Dedifferentiated amniotic fluid mesenchymal stem cell (primary cell): ENCODE data around the gene TP73.
A peak's percentile ranks its signal among the peaks of the same experiment; 100 is the strongest.

Source experiments
- DNase-seq: peaks from one replicate; pipeline ENCODE4 v3.0.0-alpha.2; 2016; ENCODE audit errors: extremely low spot score

Gene TP73

DNA sequence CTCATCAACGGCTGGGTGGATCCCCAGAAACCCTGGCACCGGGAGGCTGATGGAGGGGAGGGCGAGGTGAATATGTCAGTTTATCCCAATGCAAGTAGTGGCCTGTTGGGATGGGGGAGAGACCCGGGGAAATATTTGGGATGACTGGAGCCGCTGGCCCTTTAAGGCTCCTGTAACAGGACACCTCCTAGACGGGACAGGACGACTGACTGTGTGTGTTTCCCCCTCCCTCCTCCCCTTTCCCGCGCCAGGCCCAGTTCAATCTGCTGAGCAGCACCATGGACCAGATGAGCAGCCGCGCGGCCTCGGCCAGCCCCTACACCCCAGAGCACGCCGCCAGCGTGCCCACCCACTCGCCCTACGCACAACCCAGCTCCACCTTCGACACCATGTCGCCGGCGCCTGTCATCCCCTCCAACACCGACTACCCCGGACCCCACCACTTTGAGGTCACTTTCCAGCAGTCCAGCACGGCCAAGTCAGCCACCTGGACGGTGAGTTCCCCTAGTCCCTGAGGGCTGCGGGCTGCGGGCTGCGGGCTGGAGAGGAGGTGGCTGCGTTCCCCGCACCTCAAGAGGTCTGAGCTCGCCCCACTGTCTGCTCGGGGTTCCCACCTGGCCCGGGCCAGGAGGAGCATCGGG, 55.1 kb downstream of the TP73 start:
- DNase-seq: no peak

DNA sequence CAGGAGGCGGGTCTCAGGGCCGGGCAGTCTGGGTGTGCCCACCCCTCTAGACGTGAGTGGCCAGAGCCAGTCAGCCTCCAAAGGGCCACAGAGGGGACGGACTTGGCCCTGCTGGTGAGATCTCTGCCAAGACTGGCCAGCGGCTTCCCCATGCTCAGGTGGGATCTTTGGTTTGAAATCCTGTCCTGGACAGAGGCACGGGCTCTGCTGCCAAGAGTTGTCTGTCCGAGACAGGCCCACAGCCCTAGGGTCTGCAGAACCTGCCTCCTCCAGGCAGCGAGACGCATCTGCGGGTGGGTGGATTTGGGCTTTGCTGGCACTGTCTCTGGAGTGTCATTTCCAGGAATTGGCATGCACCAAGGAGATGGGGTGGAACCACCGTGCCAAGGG, 55.6 kb downstream of the TP73 start:
- no peak for DNase-seq

DNA sequence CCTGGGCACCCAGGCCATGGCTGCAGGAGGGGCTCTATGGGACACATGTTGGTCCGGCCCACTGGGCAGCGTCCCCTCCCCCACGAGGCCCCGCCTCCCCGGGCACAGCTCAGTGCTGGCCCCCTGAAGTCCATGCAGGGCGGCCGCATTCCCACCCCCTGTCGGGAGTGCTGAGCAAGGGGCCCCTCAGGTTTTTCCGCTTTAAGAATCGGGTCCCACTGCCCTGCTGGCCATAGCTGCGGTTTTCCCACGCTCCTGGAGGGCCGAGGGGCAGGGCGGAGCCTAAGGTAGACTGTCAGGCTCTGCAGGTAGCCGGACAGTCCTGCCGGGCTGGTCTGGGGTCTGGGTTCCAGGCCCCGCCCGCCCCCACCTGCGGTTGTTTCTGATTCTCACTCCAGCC, 56.5 kb downstream of the TP73 start:
- DNase-seq: no peak

DNA sequence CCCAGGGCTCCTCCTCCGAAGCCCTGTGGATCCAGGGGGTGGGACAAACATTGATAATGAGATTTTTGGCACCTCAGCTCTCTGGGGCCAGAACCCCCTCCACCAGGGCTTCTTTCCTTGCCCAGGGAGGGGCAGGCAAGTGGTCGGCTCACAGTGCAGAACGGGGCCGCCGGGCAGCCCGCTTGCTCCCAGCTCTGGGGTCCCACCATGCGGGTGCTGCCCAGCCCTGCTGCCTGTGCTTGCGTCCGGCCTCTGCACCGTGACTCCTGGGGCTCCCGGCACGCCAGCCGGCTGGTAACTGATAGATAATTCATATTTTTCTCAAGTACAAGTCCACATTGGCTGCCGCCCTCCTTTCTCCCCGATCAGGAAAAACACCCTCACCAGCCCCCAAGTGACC, 57.9 kb downstream of the TP73 start:
- no peak for DNase-seq

DNA sequence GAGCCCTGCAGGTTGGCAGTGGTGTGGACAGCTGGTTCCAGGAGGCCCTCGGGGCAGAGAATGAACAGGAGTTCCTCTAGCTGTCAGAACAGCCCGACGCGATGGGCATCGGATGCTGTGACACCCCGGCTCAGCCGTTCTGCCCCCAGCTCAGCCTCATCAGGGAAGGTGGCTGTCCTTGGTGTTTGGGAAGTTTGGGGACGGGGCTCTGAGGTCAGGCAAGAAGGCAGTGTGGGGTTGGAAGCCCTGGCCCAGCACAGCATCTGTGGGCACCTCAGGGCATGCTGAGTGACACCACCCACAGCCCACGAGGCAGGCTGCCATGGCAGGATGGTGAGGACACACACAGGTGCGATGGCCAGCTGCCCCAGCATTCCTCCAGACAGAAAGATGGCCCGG, 59.1 kb downstream of the TP73 start:
- no peak for DNase-seq

DNA sequence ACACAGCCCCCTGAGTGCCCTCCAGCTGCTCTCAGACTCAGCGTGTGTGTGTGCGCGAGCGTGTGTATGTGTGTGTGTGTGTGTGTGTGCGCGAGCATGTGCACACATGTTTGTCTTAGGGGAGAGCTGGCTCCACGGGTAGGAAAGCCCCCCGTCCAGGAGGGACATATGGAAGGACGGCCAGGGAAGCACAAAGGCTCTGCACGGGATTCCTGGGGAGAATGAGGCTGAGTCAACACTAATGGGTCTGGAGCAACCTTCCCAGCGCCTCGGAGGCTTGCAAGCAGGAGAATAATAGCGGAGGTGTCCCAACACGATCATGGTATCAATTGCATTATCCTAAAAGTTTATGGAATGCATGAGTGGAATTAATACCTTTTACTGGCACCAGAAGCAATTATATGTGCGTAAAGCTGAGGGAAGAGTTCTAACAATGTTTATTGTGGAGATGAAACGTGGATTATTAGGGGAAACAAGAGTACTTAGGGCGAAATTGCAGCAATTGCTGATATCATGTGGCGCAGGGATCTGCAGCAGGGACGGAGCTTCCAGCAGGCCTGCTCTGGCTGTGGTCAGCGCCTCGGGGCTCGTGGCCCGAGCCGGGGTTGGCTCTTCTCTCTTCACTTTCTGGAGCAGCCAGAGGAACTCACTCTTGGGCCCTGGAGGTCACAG, 59.6 kb downstream of the TP73 start:
- no peak for DNase-seq

DNA sequence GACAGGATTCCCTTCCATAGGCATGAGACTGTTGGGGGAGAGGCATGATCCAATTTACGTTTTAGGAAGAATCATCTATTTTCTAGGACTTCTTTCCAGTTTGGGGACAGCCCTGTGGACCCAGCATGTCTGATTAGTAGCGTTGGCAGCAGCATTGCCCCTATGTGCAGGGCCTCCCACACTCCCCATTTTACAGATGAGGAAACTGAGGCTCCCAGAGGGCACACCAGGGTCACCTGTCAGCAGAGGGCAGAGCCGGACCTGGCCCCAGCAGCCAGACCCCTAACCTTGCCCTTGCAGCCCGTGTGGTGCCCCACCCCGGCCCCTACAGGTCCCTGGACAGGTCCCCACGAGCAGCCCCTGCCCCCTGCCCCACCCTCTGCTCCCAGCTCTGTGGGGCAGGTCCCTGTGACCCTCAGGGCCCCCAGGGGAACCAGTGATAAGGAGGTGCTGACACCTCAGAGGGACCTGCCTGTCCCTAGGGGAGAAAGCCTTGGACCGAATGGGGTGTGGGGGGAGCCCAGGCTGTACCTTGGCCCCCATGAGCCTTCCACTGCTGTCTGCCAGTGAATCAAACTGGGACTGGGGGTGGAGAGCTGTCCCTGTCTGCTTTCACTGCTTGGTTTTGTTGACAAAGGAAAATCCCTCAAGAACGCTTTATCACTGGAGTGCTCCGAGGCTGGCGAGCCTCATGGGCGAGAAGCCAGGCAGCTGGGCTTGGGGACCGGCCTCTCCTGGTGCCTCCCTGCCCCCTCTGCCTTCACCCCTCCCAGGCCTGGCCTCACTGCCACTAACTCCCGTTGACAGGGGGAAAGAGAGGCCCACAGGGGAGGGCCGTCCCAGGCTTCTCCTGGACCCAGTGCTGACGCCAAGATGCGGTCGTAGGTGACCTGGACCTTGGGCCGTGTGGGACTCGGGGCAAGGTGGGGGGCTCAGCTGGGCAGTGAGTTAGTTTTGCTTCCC, 60.5 kb downstream of the TP73 start:
- DNase-seq: no peak

DNA sequence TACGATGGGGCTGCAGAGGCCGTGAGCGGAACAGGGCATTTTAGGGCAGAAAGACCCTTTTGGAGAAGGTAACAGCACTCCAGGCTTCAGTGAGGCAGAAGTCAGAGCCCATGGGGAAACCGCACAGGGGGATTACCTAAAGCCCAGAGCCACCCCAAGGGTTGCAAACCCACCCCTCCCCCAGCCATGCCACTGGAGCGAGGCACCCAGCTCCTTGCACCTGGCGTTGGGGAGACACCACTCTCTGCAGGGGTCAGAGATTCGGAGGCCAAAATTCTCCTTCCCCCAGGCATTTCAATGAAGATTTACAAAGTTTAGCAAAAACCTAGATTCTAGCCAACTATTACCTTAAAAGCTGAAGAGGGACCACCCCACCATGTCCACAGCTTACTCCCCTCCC, 61.5 kb downstream of the TP73 start:
- DNase-seq: no peak

DNA sequence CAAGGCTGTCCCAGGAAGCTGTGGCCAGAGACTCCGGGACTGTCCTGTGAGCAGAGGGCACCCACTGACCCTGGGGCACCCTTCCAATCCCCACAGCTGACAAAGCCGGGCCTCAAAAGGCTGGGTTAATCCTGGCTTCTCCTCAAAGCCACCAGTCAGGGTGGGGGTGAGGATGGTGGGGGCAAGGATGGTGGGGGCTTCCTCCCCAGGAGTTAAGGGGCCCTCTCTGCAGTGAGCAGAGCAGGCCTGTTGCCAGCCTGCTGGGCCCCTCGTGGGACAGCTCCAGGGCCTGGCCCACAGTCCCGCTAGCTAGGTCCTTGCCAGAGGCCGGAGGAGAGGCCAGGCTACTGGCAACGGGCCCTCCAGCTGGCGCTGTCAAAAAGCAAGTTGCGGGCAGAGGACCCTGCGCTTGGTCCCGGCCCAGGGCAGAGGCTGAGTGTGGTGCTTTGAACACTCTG, 62.0 kb downstream of the TP73 start:
- no peak for DNase-seq

DNA sequence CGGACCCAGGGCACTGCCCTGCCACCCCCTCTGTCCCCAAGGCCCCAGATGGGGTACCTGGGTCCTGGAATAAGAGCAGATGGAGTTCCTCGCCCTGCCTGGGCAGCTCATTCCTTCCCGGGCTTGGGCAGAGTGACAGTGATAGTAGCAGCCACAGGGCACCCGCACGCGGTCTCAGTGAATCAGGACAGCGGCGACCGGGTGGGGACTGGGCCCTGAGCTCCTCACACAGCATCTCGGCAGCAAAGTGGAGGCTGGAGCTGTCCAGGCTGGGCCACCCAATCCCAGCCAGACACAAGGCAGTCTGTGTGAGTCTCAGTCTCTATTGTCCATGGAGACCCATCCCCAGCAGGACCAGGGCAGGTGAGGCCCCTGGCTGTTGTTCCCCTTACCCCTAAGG, 62.5 kb downstream of the TP73 start:
- no peak for DNase-seq

DNA sequence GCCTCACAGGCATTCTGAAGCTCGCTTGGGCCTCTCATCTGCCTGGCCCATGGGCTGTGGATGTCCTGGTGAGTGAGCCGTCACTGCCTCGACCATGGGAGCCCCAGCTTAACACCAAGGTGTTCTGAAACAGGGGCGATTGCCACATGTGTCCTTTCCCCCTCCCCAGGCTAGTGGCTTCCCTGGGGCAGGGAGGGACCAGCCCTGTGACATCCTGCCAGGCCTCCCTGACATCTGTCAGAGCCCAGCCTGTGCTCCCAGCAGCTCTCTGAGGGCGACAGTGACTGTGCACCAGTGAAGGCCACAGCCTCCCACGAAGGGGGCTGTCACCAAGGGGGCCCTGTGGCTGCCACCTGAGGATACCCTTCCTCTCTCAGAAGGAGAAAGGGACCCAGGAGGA, 64.0 kb downstream of the TP73 start:
- DNase-seq: no peak

DNA sequence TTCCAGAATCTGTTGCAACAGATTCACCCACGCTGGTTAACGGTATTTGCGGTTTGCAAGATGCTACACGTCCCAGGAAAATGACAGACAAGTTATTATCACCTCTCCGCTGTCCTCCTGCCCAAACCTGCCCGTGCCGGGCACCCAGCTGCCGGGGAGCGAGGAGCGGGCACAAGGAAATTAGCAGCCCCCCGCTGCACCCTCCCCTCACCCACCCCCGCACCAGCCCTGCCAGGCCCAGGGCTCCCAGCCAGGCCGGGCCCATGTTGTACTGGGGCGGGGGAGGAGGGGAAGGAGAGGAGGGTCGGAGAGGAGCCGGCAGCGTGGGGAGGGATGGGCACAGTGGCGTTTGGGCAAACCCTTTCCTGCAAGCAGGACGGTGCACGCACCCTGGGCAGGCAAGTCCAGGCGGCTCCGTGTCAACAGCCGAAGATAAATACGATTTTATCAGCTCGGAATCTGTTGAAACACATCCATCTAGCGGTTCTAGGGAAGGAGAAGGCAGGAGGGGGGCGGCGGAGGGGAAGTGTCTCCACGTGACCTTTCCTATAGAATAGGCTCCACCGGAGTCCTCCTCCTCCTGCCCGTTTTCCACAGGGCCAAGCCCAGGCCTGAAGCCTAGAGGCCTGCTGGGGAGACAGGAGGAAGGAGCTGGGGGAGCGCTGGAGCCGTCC, 64.9 kb downstream of the TP73 start:
- no peak for DNase-seq

DNA sequence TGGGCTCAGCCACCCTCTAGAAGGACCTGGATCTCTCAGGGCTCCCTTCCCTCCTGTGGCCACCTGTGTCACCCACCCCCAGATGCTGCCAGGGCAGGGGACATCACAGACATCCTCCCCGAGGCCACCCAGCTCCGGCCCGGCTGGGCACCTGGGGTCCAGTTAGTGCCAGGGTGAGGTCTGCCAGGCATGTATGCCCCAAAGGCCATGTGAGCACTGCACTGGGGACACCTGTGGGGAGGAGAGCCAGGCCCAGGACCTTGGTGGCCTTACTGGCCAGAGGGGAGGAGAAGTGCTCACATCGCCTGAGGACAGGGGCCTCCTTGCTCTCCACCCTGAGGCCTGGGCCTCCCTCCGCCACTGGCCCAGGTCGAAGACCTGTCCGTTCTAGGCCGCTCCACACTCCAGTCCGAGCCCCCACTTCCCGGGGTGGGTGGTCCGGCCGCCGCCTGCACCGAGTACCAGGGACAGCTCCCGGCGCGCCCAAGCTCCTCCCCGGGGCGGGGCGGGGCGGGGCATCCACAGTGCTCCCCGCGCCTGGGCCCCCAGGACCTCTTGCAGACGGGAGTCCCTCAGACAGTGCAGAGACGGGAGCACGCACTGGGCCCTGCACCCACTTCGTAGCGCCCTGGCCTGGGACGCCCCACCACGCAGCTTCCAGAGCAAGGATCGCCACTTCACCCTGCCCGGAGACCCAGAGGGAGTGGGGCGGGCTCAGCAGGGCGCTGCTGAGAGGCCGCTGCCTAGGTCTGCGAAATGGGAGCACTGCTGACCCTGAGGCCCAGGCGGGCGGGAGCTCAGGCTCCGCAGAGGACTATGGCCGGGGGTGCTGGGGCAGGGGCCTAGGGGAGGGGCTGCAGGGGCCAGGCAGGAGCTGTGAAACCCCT, 65.6 kb downstream of the TP73 start:
- DNase-seq: no peak

DNA sequence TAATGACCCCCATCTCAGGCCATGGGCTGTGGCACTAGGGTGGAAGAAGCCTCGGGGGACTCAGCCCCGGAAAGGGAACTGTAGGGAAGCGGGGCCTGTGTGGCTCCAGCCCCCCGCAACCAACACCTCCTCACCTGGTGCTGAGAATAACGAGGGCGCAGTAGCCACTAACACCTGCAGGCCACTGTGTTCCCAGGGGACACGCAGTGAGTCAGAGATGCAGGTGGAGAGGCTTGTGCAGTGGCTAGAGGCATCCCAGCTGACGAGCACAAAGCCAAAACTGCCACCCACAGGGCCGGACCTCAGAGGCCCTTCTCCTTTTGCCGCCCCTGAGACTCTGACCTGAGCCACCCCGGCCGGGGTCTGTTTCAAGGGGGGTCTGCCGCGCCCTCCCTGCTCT, 66.4 kb downstream of the TP73 start:
- no peak for DNase-seq

DNA sequence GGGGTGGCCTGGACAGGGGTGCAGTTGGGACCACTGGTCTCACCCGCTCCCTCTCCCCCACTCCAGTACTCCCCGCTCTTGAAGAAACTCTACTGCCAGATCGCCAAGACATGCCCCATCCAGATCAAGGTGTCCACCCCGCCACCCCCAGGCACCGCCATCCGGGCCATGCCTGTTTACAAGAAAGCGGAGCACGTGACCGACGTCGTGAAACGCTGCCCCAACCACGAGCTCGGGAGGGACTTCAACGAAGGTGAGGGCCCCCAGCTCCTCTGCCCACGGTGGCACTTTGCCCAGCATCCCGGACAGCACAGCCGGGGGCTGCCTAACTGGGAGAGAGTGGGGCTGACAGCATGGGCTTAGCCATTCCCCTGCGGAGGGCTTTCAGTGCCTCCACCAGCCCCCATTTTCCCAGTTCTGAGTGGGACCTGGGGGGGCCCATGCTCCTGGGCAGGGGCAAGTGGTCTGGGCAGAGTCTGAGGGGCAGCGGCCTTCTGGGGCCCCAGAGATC, 69.7 kb downstream of the TP73 start:
- DNase-seq: no peak

DNA sequence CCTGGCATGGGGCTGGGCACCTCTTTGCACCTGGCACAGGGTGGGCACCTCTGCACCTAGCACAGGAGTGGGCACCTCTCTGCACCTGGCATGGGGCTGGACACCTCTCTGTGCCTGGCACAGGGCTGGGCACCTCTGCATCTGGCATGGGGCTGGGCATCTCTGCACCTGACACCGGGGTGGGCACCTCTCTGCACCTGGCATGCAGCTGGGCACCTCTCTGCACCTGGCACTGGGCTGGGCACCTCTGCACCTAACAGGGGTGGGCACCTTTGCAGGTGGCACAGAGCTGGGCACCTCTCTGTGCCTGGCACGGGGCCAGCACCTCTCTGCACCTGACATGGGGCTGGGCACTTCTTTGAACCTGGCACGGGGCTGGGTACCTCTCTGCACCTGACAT, 70.5 kb downstream of the TP73 start:
- DNase-seq: no peak

DNA sequence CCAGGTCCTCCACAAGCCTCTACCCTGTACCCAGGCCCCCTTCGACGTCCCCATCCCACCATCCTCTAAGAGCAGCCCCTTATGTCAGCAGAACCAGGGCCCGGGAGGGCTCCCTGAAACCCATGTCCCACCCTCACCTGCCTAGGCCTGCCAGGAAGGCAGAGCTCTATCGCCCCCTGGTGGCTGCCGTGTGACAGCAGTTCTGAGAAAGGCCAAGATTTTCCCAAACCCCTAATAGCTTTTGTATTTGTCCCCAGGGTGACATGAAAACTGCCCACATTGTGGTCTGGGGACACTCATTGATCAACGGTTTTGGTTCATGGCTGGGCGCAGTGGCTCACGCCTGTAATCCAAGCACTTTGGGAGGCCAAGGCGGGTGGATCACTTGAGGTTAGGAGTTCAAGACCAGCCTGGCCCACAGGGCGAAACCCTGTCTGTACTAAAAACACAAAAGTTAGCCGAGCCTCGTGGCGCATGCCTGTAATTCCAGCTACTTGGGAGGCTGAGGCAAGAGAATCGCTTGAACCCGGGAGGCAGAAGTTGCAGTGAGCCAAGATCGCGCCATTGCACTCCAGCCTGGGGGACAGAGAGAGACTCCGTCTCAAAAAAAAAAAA, 72.2 kb downstream of the TP73 start:
- peak; percentile 39 for DNase-seq

DNA sequence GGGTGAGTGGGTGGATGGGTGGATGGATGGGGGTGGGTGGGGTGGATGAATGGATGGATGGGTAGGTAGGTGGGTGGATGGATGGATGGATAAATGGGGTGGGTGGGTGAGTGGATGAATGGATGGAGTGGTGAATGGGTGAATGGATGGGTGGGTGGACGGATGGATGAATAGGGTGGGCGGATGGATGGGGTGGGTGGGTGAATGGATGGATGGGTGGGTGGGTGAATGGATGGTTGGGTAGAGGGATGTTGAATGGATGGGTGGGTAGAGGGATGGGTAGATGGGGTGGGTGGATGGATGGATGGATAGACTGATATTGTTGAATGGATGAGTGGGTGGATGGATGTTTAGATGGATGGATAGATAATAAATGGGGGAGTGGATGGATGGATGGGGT, 73.0 kb downstream of the TP73 start:
- DNase-seq: no peak

DNA sequence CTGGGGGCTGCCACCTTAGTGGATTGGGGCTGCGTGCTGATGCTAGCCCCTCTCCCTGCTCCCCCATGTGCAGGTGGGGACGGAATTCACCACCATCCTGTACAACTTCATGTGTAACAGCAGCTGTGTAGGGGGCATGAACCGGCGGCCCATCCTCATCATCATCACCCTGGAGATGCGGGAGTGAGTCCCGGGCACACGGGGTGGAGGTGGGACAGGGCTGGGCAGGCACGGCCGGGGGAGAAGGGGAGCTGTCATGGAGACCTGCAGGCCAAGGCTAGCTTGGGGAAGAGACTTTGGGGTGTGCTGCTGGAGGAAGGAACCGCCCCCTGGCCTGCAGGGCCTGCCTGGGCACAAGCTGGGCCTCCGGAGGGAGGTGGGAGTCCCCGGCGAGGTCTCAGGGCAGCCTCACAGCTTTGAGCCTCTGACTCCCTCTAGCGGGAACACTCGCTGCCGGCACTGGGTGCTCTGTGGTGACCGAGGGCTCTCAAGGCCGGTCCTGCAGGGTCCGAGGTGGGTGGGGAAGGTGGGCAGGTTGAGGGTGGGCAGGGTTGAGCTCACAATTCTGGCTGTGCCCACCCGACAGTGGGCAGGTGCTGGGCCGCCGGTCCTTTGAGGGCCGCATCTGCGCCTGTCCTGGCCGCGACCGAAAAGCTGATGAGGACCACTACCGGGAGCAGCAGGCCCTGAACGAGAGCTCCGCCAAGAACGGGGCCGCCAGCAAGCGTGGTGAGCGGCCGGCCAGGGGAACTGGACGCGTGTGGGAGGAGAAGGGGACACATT, 74.9 kb downstream of the TP73 start:
- DNase-seq: no peak
